HEK293 (cell line): Measurements from ENCODE around the gene TLCD3B.
A peak's percentile ranks its signal among the peaks of the same experiment; 100 is the strongest.

Experiments
- GLIS1 ChIP-seq: fragments of 450-650 bp; formaldehyde crosslinking; IDR thresholded peaks from 2 replicates; pipeline ENCODE4 v1.5.1; 2016; ENCODE audit warnings: missing biosample characterization, missing genetic modification characterization
- GLIS2 ChIP-seq: fragments of 450-650 bp; formaldehyde crosslinking; IDR thresholded peaks from 2 replicates; pipeline ENCODE4 v1.5.1; 2016; ENCODE audit warnings: missing biosample characterization, missing genetic modification characterization
- KLF1 ChIP-seq: fragments of 450-650 bp; formaldehyde crosslinking; IDR thresholded peaks from 2 replicates; pipeline ENCODE4 v1.5.1; 2016; ENCODE audit warnings: missing biosample characterization, missing genetic modification characterization
- KLF16 ChIP-seq: fragments of 450-650 bp; formaldehyde crosslinking; IDR thresholded peaks from 2 replicates; pipeline ENCODE4 v1.5.1; 2017; ENCODE audit warnings: missing biosample characterization, missing genetic modification characterization
- MEIS1 ChIP-seq: sonication (generic); formaldehyde crosslinking; IDR thresholded peaks from 2 replicates; pipeline ENCODE4 v1.8.1; 2022; ENCODE audit warnings: missing genetic modification reagents, mild to moderate bottlenecking, borderline replicate concordance
- MZF1 ChIP-seq: fragments of 450-650 bp; formaldehyde crosslinking; IDR thresholded peaks from 2 replicates; pipeline ENCODE4 v1.5.1; 2017; ENCODE audit warnings: missing biosample characterization, missing genetic modification characterization, borderline replicate concordance
- PRDM10 ChIP-seq: fragments of 450-650 bp; formaldehyde crosslinking; IDR thresholded peaks from 2 replicates; pipeline ENCODE4 v1.5.1; 2016; ENCODE audit warnings: missing biosample characterization, missing genetic modification characterization
- SP7 ChIP-seq: fragments of 450-650 bp; formaldehyde crosslinking; IDR thresholded peaks from 2 replicates; pipeline ENCODE4 v1.5.1; 2016; ENCODE audit warnings: missing biosample characterization, missing genetic modification characterization
- ZBTB17 ChIP-seq: fragments of 450-650 bp; formaldehyde crosslinking; IDR thresholded peaks from 2 replicates; pipeline ENCODE4 v1.5.1; 2016; ENCODE audit warnings: missing biosample characterization, missing genetic modification characterization
- ZBTB8A ChIP-seq: fragments of 450-650 bp; formaldehyde crosslinking; IDR thresholded peaks from 2 replicates; pipeline ENCODE4 v1.5.1; 2016; ENCODE audit warnings: missing biosample characterization, missing genetic modification characterization
- ZNF335 ChIP-seq: fragments of 450-650 bp; formaldehyde crosslinking; conservative IDR thresholded peaks from 2 replicates; pipeline ENCODE4 v1.5.1; 2016; ENCODE audit warnings: missing biosample characterization, missing genetic modification characterization
- ZNF341 ChIP-seq: fragments of 450-650 bp; formaldehyde crosslinking; IDR thresholded peaks from 2 replicates; pipeline ENCODE4; 2016; ENCODE audit warnings: low read depth, missing biosample characterization, missing genetic modification characterization
- ZNF366 ChIP-seq: fragments of 450-650 bp; formaldehyde crosslinking; conservative IDR thresholded peaks from 2 replicates; pipeline ENCODE4 v1.5.1; 2016; ENCODE audit warnings: missing biosample characterization, missing genetic modification characterization
- ZNF660 ChIP-seq: fragments of 450-650 bp; IDR thresholded peaks from 2 replicates; pipeline ENCODE4 v1.5.1; 2018; ENCODE audit warnings: missing biosample characterization, mild to moderate bottlenecking, missing genetic modification characterization
- ZNF670 ChIP-seq: fragments of 450-650 bp; formaldehyde crosslinking; IDR thresholded peaks from 2 replicates; pipeline ENCODE4 v1.5.1; 2016; ENCODE audit warnings: missing biosample characterization, missing genetic modification characterization, low read depth
- ZNF692 ChIP-seq: fragments of 450-650 bp; formaldehyde crosslinking; IDR thresholded peaks from 2 replicates; pipeline ENCODE4 v1.5.1; 2016; ENCODE audit warnings: missing biosample characterization, missing genetic modification characterization
- TF ChIP-seq, protein P1 (sequence below): fragments of 450-650 bp; IDR thresholded peaks from 2 replicates; pipeline ENCODE4 v1.5.1; 2018; ENCODE audit warnings: missing biosample characterization, mild to moderate bottlenecking, missing genetic modification characterization
- TF ChIP-seq, protein P2 (sequence below): fragments of 450-650 bp; formaldehyde crosslinking; IDR thresholded peaks from 2 replicates; pipeline ENCODE4 v1.5.1; 2016; ENCODE audit warnings: missing biosample characterization, missing genetic modification characterization

Gene TLCD3B

GRCh38 chr16:30053376-30054015 lies 22.4 kb upstream of the TLCD3B start (continued):
- TF ChIP-seq, protein P1, sequence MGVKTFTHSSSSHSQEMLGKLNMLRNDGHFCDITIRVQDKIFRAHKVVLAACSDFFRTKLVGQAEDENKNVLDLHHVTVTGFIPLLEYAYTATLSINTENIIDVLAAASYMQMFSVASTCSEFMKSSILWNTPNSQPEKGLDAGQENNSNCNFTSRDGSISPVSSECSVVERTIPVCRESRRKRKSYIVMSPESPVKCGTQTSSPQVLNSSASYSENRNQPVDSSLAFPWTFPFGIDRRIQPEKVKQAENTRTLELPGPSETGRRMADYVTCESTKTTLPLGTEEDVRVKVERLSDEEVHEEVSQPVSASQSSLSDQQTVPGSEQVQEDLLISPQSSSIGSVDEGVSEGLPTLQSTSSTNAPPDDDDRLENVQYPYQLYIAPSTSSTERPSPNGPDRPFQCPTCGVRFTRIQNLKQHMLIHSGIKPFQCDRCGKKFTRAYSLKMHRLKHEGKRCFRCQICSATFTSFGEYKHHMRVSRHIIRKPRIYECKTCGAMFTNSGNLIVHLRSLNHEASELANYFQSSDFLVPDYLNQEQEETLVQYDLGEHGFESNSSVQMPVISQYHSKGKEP (tag by site-specific recombination) = peak; percentile 38; the same call in 1 of the 2 replicates
- TF ChIP-seq ZNF366 = no peak
- TF ChIP-seq GLIS1 (tag by site-specific recombination) = peak; percentile 23
- peak; percentile 49 for TF ChIP-seq ZNF692 (tag by site-specific recombination)
- TF ChIP-seq ZBTB17 (tag by site-specific recombination) = peak; percentile 92
- peak; percentile 92 for TF ChIP-seq ZNF335 (tag by site-specific recombination)
- peak; percentile 56; the same call in 1 of the 2 replicates for TF ChIP-seq MZF1 (tag by site-specific recombination)
- TF ChIP-seq, protein P2, sequence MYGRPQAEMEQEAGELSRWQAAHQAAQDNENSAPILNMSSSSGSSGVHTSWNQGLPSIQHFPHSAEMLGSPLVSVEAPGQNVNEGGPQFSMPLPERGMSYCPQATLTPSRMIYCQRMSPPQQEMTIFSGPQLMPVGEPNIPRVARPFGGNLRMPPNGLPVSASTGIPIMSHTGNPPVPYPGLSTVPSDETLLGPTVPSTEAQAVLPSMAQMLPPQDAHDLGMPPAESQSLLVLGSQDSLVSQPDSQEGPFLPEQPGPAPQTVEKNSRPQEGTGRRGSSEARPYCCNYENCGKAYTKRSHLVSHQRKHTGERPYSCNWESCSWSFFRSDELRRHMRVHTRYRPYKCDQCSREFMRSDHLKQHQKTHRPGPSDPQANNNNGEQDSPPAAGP (tag by site-specific recombination) = peak; percentile 93
- TF ChIP-seq KLF1 (tag by site-specific recombination) = peak; percentile 33; the same call in 1 of the 2 replicates
- TF ChIP-seq KLF16 (tag by site-specific recombination) = peak; percentile 79
- peak; percentile 36; the same call in 1 of the 2 replicates for TF ChIP-seq GLIS2
- peak; percentile 89 for TF ChIP-seq PRDM10
- 0 out of 2 replicates have a peak, but pooled peaks have one; percentile 51 for TF ChIP-seq MEIS1 (CRISPR knock-in tag)
- peak; percentile 99 for TF ChIP-seq ZNF341
- peak; percentile 82 for TF ChIP-seq ZBTB8A (tag by site-specific recombination)
- peak; percentile 80; the same call in 1 of the 2 replicates for TF ChIP-seq SP7 (tag by site-specific recombination)
- no peak for TF ChIP-seq ZNF670 (tag by site-specific recombination)
- no peak for TF ChIP-seq ZNF660 (tag by site-specific recombination)
- TF ChIP-seq, all 188 proteins: peak for 35
